Measurements from ENCODE around the gene CPLX3.

DNA sequence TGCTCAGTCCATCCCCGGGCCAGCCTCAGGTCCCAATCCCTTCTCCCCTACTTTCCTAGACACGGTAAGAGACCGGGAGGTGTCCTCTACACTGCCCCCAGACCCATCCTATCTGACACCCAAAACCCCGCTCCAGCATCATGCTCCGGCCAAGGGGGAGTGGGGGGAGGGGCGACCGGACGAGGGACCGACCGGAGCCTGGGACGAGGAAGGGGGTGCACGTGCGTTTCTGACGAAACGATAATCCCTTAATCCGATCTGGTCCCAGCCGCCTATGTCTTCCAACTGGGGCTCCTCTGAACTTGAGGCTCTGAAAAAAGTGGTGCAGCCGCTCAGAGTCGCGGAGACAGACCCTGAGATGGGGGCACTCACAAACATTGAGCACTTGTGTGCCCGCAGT lies 494 bp downstream of the CPLX3 start:
- TF ChIP-seq, protein P1, sequence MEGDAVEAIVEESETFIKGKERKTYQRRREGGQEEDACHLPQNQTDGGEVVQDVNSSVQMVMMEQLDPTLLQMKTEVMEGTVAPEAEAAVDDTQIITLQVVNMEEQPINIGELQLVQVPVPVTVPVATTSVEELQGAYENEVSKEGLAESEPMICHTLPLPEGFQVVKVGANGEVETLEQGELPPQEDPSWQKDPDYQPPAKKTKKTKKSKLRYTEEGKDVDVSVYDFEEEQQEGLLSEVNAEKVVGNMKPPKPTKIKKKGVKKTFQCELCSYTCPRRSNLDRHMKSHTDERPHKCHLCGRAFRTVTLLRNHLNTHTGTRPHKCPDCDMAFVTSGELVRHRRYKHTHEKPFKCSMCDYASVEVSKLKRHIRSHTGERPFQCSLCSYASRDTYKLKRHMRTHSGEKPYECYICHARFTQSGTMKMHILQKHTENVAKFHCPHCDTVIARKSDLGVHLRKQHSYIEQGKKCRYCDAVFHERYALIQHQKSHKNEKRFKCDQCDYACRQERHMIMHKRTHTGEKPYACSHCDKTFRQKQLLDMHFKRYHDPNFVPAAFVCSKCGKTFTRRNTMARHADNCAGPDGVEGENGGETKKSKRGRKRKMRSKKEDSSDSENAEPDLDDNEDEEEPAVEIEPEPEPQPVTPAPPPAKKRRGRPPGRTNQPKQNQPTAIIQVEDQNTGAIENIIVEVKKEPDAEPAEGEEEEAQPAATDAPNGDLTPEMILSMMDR (IDR thresholded peaks at IDR 0.05) = no peak
- TF ChIP-seq POLR2A (IDR thresholded peaks at IDR 0.05) = no peak
